HL-60 (cell line): ENCODE data around the gene KRT35.

Experiments
- GABPA ChIP-seq: IDR thresholded peaks from 2 replicates; pipeline ENCODE4 v1.6.1; 2012; ENCODE audit warnings: low read depth
- POLR2AphosphoS5 ChIP-seq: IDR thresholded peaks from 2 replicates; pipeline ENCODE4 v1.6.1; 2012; ENCODE audit warnings: low read depth
- TF ChIP-seq, protein P1 (sequence below): IDR thresholded peaks from one replicate; pipeline ENCODE4 v1.5.1; 2011; ENCODE audit warnings: low read length, control low read depth, inconsistent platforms; ENCODE audit not compliant: insufficient read depth

DNA sequence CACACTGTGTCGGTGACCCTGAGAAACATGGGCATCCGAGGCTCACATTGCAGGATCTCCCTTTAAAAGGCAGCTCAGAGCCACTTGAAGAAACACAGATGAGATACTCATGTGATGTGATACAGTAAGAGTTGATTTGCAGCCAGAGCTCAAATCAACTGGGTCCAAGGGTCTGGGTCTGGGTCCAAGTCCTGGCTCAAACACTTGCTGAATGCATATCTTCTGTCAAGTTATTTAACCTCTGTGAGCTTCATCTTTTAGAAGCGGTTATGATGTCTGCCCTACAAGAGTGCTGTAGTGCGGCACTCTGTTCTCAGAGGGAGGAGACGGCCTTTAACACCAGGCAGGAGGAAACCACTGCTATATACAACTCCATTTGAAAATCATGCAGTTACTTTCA, 46.5 kb downstream of the KRT35 start:
- TF ChIP-seq, protein P1, sequence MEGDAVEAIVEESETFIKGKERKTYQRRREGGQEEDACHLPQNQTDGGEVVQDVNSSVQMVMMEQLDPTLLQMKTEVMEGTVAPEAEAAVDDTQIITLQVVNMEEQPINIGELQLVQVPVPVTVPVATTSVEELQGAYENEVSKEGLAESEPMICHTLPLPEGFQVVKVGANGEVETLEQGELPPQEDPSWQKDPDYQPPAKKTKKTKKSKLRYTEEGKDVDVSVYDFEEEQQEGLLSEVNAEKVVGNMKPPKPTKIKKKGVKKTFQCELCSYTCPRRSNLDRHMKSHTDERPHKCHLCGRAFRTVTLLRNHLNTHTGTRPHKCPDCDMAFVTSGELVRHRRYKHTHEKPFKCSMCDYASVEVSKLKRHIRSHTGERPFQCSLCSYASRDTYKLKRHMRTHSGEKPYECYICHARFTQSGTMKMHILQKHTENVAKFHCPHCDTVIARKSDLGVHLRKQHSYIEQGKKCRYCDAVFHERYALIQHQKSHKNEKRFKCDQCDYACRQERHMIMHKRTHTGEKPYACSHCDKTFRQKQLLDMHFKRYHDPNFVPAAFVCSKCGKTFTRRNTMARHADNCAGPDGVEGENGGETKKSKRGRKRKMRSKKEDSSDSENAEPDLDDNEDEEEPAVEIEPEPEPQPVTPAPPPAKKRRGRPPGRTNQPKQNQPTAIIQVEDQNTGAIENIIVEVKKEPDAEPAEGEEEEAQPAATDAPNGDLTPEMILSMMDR: no peak
- TF ChIP-seq POLR2AphosphoS5: no peak
- TF ChIP-seq GABPA: no peak
